Measurements from ENCODE around the gene ASIC4. TPM values are rescaled to one million over a fixed set of nuclear protein-coding genes. Genes with fewer than 3 reads are reported as not detected.

The ASIC4 gene
- total RNA-seq, 1 experiment from 2014 or later = 0.21 TPM

GRCh38 chr2:219493086-219493485, 21.2 kb upstream of the ASIC4 start:
- Histone ChIP-seq H3K4me3 (ENCODE audit: low read depth in 2 of 2, low read length in 2 of 2) (no peak overlapping the region), H3K27ac (ENCODE audit: low read length) (no peak overlapping the region), H3K9me3 (ENCODE audit: control insufficient read depth, insufficient read depth, low read depth, low read length) (no peaks in the 10 kb centered on the region), H3K27me3 (ENCODE audit: control insufficient read depth, insufficient read depth, low read length) (no peaks in the 10 kb centered on the region), H3K36me3 (ENCODE audit: control insufficient read depth, insufficient read depth, low read length) (no peaks in the 10 kb centered on the region), H3K4me1 (ENCODE audit: control insufficient read depth, insufficient read depth, low read length) (peaks cover 7% of the 10 kb centered on the region; the same call in 1 of the 2 replicates)
- no TSS peak for BruUV-seq (replicated peaks)
- DNase-seq (ENCODE audit: low read depth, low spot score) (no peak), ATAC-seq (no peak)
- intact Hi-C loops (cut with micrococcal nuclease; ENCODE audit: unreplicated experiment) (no loop called here), in situ Hi-C loops (cut with HindIII; ENCODE audit: low pct_unique_long_range_greater_than_20kb, low sequenced_read_pairs) (no loop called here)
- no peak for TF ChIP-seq REST (IDR thresholded peaks at IDR 0.05; ENCODE audit: insufficient read depth in 1 of 2, low read depth in 2 of 2, low read length in 1 of 2)
- TF ChIP-seq TCF7L2 (IDR thresholded peaks at IDR 0.05; ENCODE audit: low read depth, low read length) = no peak
- TF ChIP-seq CTCF (IDR thresholded peaks at IDR 0.05) = no peak
- TF ChIP-seq POLR2AphosphoS5 (IDR thresholded peaks at IDR 0.05; ENCODE audit: low read depth, low read length) = no peak
- TF ChIP-seq SIN3A (IDR thresholded peaks at IDR 0.05; ENCODE audit: borderline replicate concordance, insufficient read depth, low read depth, low read length) = no peak
- CTCF ChIA-PET = interaction anchor here (0.6 kb wide), 1 partner anchor 142 kb away, joined by 3 read pairs; no protein-coding TSS in a partner anchor
- POLR2A ChIA-PET = no interaction called here

- ChIA-PET CTCF (interaction anchor here (0.6 to 3.6 kb wide), 10 partner anchors 9 to 60 kb away, joined by 3 to 36 read pairs (median 4); no protein-coding TSS in a partner anchor), POLR2A (interaction anchor here (0.5 kb wide), 1 partner anchor 132 kb away, joined by 11 read pairs; no protein-coding TSS in a partner anchor)
- DNase-seq (ENCODE audit: low read depth, low spot score) (no peak), ATAC-seq (no peak)
- Histone ChIP-seq H3K27me3 (ENCODE audit: control insufficient read depth, insufficient read depth, low read length) (no peaks in the 10 kb centered on the region), H3K9me3 (ENCODE audit: control insufficient read depth, insufficient read depth, low read depth, low read length) (no peaks in the 10 kb centered on the region), H3K36me3 (ENCODE audit: control insufficient read depth, insufficient read depth, low read length) (peaks cover 3% of the 10 kb centered on the region; the same call in 1 of the 2 replicates), H3K4me3 (ENCODE audit: low read depth in 2 of 2, low read length in 2 of 2) (no peak overlapping the region), H3K27ac (ENCODE audit: low read length) (no peak overlapping the region), H3K4me1 (ENCODE audit: control insufficient read depth, insufficient read depth, low read length) (peaks cover 15% of the 10 kb centered on the region)
- in situ Hi-C loops (cut with HindIII; ENCODE audit: low pct_unique_long_range_greater_than_20kb, low sequenced_read_pairs) = no loop called here
- intact Hi-C loops (cut with micrococcal nuclease; ENCODE audit: unreplicated experiment) = no loop called here
- TF ChIP-seq POLR2AphosphoS5 (IDR thresholded peaks at IDR 0.05; ENCODE audit: low read depth, low read length) = no peak
- no peak for TF ChIP-seq CTCF (IDR thresholded peaks at IDR 0.05)
- no TSS peak for BruUV-seq (replicated peaks)
Observed at GRCh38 chr2:219494952-219495530, 19.2 kb upstream of the ASIC4 start.
